Prostate gland (tissue), 2 donors: ENCODE data around the gene ACSS1. TPM values are rescaled to one million over a fixed set of nuclear protein-coding genes. Genes with fewer than 3 reads are reported as not detected.

ENCODE experiments used
- DNase-seq: peaks from one replicate; pipeline ENCODE4 v3.0.0-alpha.2; 2019; ENCODE audit warnings: low spot score
- H3K27ac ChIP-seq, 2 donors: fragments of 200-600 bp; sonication (generic); 2 replicates each; pipeline ENCODE4 v1.5.1; 2017 to 2019
- H3K27me3 ChIP-seq: fragments of 200-600 bp; sonication (generic); replicated peaks from 2 replicates; pipeline ENCODE4 v1.5.1; 2019; ENCODE audit not compliant: insufficient read depth
- H3K36me3 ChIP-seq, 2 donors: fragments of 200-600 bp; sonication (generic); 1 replicate in 1 of 2; 2 replicates in 1 of 2; pipeline versions ENCODE4 v1.5.1 to v1.8.1; 2017 to 2019
- H3K4me1 ChIP-seq: fragments of 200-600 bp; sonication (generic); replicated peaks from 2 replicates; pipeline ENCODE4 v1.5.1; 2019
- H3K4me3 ChIP-seq, 2 donors: fragments of 200-600 bp; sonication (generic); 2 replicates each; pipeline ENCODE4 v1.5.1; 2017 to 2019
- H3K9me3 ChIP-seq: fragments of 200-600 bp; sonication (generic); 2 replicates; pipeline ENCODE4 v1.5.1; 2017
- CTCF ChIP-seq, 4 experiments: fragments of 200-600 bp in 2 of 4; fragments of 450-650 bp in 2 of 4; sonication (generic) in 2 of 4; IDR thresholded peaks; 1 replicate in 3 of 4; 2 replicates in 1 of 4; pipeline ENCODE4 v1.5.1; 2016 to 2019; ENCODE audit warnings: antibody characterized with exemption in 4 of 4, mild to moderate bottlenecking in 2 of 4, moderate library complexity in 2 of 4
- POLR2A ChIP-seq: fragments of 450-650 bp; IDR thresholded peaks from one replicate; pipeline ENCODE4 v1.6.1; 2016; ENCODE audit warnings: antibody characterized with exemption, mild to moderate bottlenecking
- POLR2AphosphoS5 ChIP-seq: sonication (generic); formaldehyde crosslinking; IDR thresholded peaks from one replicate; pipeline ENCODE4 v1.6.1; 2017; ENCODE audit warnings: antibody characterized with exemption
- WGBS: methylation state at CpG from one replicate; pipeline ENCODE4 v1.1.5; 2018; 5-methylcytosine and 5-hydroxymethylcytosine counted together
- intact Hi-C: fragments of 100-400 bp; cut with DNase I; formaldehyde crosslinking; loops from one replicate; pipeline ENCODE4 v1.14.2; 2022
- total RNA-seq, 2 donors: library from RNA; depleted of rRNA; stranded (reverse); fragments of >200 nt; gene quantifications; one replicate each; pipeline ENCODE4 v1.1.0, GENCODE V29; 2016

Gene ACSS1
- total RNA-seq, 2 donors from 2014 or later = 111 to 170 TPM

GRCh38 chr20:24987873-24988835, 69.8 kb downstream of the ACSS1 start:
- Histone ChIP-seq H3K27me3 (no peaks in the 10 kb centered on the region), H3K9me3 (no peaks in the 10 kb centered on the region), H3K4me1 (peaks cover 2% of the 10 kb centered on the region), H3K27ac (no peak overlapping the region), H3K36me3 (no peaks in the 10 kb centered on the region), H3K4me3 (no peak overlapping the region)
- DNase-seq = no peak
- WGBS = 90% methylated on average over 7 of the region's 7 CpGs
- TF ChIP-seq POLR2AphosphoS5 = no peak
- no peak for TF ChIP-seq POLR2A
- TF ChIP-seq CTCF (IDR thresholded peaks at IDR 0.05) = no peak
- intact Hi-C loops = no loop called here

- no peak for DNase-seq
- WGBS = 79% methylated on average over 2 of the region's 2 CpGs
- Histone ChIP-seq H3K27me3 (no peaks in the 10 kb centered on the region), H3K9me3 (no peaks in the 10 kb centered on the region), H3K27ac (no peak overlapping the region), H3K36me3 (no peaks in the 10 kb centered on the region), H3K4me3 (no peak overlapping the region), H3K4me1 (no peaks in the 10 kb centered on the region)
- no peak for TF ChIP-seq CTCF (IDR thresholded peaks at IDR 0.05)
- TF ChIP-seq POLR2A = no peak
- TF ChIP-seq POLR2AphosphoS5 = peak; percentile 25
- intact Hi-C loops = no loop called here
Observed at GRCh38 chr20:24987244-24987643, 70.7 kb downstream of the ACSS1 start.

- Histone ChIP-seq H3K4me3 (no peak overlapping the region), H3K27me3 (no peaks in the 10 kb centered on the region), H3K36me3 (no peaks in the 10 kb centered on the region), H3K27ac (no peak overlapping the region), H3K4me1 (no peaks in the 10 kb centered on the region), H3K9me3 (no peaks in the 10 kb centered on the region)
- 80% methylated on average over 7 of the region's 7 CpGs for WGBS
- no peak for DNase-seq
- TF ChIP-seq POLR2A = no peak
- TF ChIP-seq POLR2AphosphoS5 = no peak
- TF ChIP-seq CTCF (IDR thresholded peaks at IDR 0.05) = no peak
- intact Hi-C loops = no loop called here
Observed at GRCh38 chr20:24986436-24987015, 71.4 kb downstream of the ACSS1 start.

GRCh38 chr20:24985802-24986201, 72.1 kb downstream of the ACSS1 start:
- TF ChIP-seq POLR2AphosphoS5 (no peak), POLR2A (no peak), CTCF (IDR thresholded peaks at IDR 0.05) (no peak)
- Histone ChIP-seq H3K4me1 (no peaks in the 10 kb centered on the region), H3K4me3 (no peak overlapping the region), H3K27me3 (no peaks in the 10 kb centered on the region), H3K9me3 (no peaks in the 10 kb centered on the region), H3K27ac (no peak overlapping the region), H3K36me3 (no peaks in the 10 kb centered on the region)
- no peak for DNase-seq
- 63% methylated on average over 6 of the region's 6 CpGs for WGBS
- intact Hi-C loops = no loop called here
